Keratinocyte (primary cell): ENCODE data around the gene FBXO45.

Source experiments
- CTCF ChIP-seq, 3 experiments: IDR thresholded peaks in 1 of 3; conservative IDR thresholded peaks in 1 of 3; optimal IDR thresholded peaks in 1 of 3; 2 replicates in 2 of 3; 3 replicates in 1 of 3; pipeline versions ENCODE3 to v1.5.1; 2011; ENCODE audit warnings: low read length in 3 of 3, mild to moderate bottlenecking in 3 of 3, moderate library complexity in 2 of 3, control low read depth in 1 of 3, inconsistent platforms in 1 of 3; ENCODE audit not compliant: insufficient read depth in 2 of 3; ENCODE audit errors: extremely low read depth in 1 of 3
- EZH2 ChIP-seq: IDR thresholded peaks from one replicate; pipeline ENCODE4 v1.6.1; 2012; ENCODE audit warnings: inconsistent platforms, mild to moderate bottlenecking, low read length, moderate library complexity

GRCh38 chr3:196523841-196524240 is 44.6 kb upstream of the FBXO45 start:
- TF ChIP-seq CTCF (optimal IDR thresholded peaks at IDR 0.05 in 1 of 3, IDR thresholded peaks at IDR 0.05 in 1 of 3, conservative IDR thresholded peaks at IDR 0.05 in 1 of 3; ENCODE audit: extremely low read depth in 1 of 3, insufficient read depth in 2 of 3, low read length in 3 of 3) (no peak), EZH2 (no peak)
